ENCODE data around the gene PLAAT3. TPM values are rescaled to one million over a fixed set of nuclear protein-coding genes. Genes with fewer than 3 reads are reported as not detected.

Gene PLAAT3
- polyA plus RNA-seq, 1 donor from 2014 or later, result not detected

DNA sequence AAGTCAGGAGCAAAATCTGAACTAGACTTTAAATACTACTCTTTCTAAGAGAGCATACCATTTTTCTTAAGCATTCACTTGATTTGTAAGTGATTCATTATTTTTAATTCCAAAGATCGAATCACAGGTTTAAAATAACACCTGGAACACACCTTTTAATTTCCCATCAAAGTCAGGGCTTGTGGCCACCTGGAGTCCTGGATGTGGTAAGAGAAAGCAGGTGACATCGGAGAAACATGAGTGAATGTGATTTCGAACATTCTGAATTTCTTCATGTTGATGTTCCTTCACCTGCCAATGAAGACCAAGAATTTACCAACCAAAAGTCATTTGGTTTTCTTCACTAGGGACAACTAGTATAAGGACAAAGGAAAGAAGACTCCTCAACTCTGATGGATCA is 29.0 kb upstream of the PLAAT3 start:
- H3K9me2 ChIP-seq (ENCODE audit: insufficient read depth, low read length), result no peaks in the 10 kb centered on the region
- no peak overlapping the region for H3K27ac ChIP-seq (ENCODE audit: low read length)
- no peak overlapping the region for H3K4me3 ChIP-seq (ENCODE audit: low read length)
- H4K20me1 ChIP-seq (ENCODE audit: insufficient read depth), result no peaks in the 10 kb centered on the region
- no peaks in the 10 kb centered on the region for H3F3A ChIP-seq (ENCODE audit: insufficient read depth, low read length, poor library complexity, severe bottlenecking)
- H3K36me3 ChIP-seq (ENCODE audit: insufficient read depth, low read length), result no peaks in the 10 kb centered on the region
- H3K27me3 ChIP-seq (ENCODE audit: insufficient read depth, low read depth, low read length), result no peaks in the 10 kb centered on the region
- TF ChIP-seq TAF1 (IDR thresholded peaks at IDR 0.05; ENCODE audit: low read depth) (no peak), SMC3 (conservative IDR thresholded peaks at IDR 0.05; ENCODE audit: poor library complexity) (no peak), MXI1 (conservative IDR thresholded peaks at IDR 0.05; ENCODE audit: poor library complexity, severe bottlenecking) (no peak), EZH2 (IDR thresholded peaks at IDR 0.05; ENCODE audit: borderline replicate concordance, insufficient read depth, low read length, poor library complexity, severe bottlenecking) (no peak), RAD21 (conservative IDR thresholded peaks at IDR 0.05) (no peak), EP300 (conservative IDR thresholded peaks at IDR 0.05; ENCODE audit: poor library complexity, severe bottlenecking) (no peak), POLR2AphosphoS5 (IDR thresholded peaks at IDR 0.05) (no peak)
- TF ChIP-seq, protein P1, sequence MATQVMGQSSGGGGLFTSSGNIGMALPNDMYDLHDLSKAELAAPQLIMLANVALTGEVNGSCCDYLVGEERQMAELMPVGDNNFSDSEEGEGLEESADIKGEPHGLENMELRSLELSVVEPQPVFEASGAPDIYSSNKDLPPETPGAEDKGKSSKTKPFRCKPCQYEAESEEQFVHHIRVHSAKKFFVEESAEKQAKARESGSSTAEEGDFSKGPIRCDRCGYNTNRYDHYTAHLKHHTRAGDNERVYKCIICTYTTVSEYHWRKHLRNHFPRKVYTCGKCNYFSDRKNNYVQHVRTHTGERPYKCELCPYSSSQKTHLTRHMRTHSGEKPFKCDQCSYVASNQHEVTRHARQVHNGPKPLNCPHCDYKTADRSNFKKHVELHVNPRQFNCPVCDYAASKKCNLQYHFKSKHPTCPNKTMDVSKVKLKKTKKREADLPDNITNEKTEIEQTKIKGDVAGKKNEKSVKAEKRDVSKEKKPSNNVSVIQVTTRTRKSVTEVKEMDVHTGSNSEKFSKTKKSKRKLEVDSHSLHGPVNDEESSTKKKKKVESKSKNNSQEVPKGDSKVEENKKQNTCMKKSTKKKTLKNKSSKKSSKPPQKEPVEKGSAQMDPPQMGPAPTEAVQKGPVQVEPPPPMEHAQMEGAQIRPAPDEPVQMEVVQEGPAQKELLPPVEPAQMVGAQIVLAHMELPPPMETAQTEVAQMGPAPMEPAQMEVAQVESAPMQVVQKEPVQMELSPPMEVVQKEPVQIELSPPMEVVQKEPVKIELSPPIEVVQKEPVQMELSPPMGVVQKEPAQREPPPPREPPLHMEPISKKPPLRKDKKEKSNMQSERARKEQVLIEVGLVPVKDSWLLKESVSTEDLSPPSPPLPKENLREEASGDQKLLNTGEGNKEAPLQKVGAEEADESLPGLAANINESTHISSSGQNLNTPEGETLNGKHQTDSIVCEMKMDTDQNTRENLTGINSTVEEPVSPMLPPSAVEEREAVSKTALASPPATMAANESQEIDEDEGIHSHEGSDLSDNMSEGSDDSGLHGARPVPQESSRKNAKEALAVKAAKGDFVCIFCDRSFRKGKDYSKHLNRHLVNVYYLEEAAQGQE (IDR thresholded peaks at IDR 0.05; ENCODE audit: borderline replicate concordance), result no peak
- TF ChIP-seq, protein P2, sequence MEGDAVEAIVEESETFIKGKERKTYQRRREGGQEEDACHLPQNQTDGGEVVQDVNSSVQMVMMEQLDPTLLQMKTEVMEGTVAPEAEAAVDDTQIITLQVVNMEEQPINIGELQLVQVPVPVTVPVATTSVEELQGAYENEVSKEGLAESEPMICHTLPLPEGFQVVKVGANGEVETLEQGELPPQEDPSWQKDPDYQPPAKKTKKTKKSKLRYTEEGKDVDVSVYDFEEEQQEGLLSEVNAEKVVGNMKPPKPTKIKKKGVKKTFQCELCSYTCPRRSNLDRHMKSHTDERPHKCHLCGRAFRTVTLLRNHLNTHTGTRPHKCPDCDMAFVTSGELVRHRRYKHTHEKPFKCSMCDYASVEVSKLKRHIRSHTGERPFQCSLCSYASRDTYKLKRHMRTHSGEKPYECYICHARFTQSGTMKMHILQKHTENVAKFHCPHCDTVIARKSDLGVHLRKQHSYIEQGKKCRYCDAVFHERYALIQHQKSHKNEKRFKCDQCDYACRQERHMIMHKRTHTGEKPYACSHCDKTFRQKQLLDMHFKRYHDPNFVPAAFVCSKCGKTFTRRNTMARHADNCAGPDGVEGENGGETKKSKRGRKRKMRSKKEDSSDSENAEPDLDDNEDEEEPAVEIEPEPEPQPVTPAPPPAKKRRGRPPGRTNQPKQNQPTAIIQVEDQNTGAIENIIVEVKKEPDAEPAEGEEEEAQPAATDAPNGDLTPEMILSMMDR (IDR thresholded peaks at IDR 0.05; ENCODE audit: poor library complexity, severe bottlenecking), result no peak
- H3K79me2 ChIP-seq (replicated peaks; ENCODE audit: insufficient read depth, low read length), result no peaks in the 10 kb centered on the region
- H3K4me2 ChIP-seq (ENCODE audit: low read length), result no peak overlapping the region
- no peaks in the 10 kb centered on the region for H3K9me3 ChIP-seq (ENCODE audit: low read length)
- no peak overlapping the region for H2AFZ ChIP-seq (ENCODE audit: low read depth, low read length)
- no peak overlapping the region for H3K9ac ChIP-seq (ENCODE audit: low read length)

DNA sequence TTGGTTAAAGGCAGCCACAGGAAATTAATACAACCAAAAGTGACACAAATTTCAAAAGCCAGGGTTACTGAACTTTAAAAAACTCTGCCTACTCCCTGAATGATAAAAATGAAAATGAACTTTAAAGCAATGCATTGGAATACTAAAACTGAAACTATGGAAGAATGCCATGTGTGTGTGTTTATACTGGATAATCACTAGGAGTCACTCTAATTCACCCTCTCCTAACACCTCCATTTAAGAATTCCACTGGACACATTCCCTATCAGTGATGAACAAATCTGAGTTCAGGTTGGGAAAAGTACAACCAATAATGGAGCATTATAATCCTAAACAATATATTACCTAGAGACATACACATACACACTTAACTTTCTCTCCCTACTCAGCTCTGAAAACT is 27.5 kb upstream of the PLAAT3 start:
- no peaks in the 10 kb centered on the region for H3K9me3 ChIP-seq (ENCODE audit: low read length)
- H3K79me2 ChIP-seq (replicated peaks; ENCODE audit: insufficient read depth, low read length), result no peaks in the 10 kb centered on the region
- H3K4me2 ChIP-seq (ENCODE audit: low read length), result no peak overlapping the region
- no peaks in the 10 kb centered on the region for H4K20me1 ChIP-seq (ENCODE audit: insufficient read depth)
- TF ChIP-seq, protein P1 (IDR thresholded peaks at IDR 0.05; ENCODE audit: borderline replicate concordance), result no peak
- no peak for TF ChIP-seq RAD21 (conservative IDR thresholded peaks at IDR 0.05)
- H3K27me3 ChIP-seq (ENCODE audit: insufficient read depth, low read depth, low read length), result no peaks in the 10 kb centered on the region
- no peaks in the 10 kb centered on the region for H3K9me2 ChIP-seq (ENCODE audit: insufficient read depth, low read length)
- H2AFZ ChIP-seq (ENCODE audit: low read depth, low read length), result no peak overlapping the region
- no peak overlapping the region for H3K27ac ChIP-seq (ENCODE audit: low read length)
- no peaks in the 10 kb centered on the region for H3K36me3 ChIP-seq (ENCODE audit: insufficient read depth, low read length)
- no peaks in the 10 kb centered on the region for H3F3A ChIP-seq (ENCODE audit: insufficient read depth, low read length, poor library complexity, severe bottlenecking)
- H3K4me3 ChIP-seq (ENCODE audit: low read length), result no peak overlapping the region
- H3K9ac ChIP-seq (ENCODE audit: low read length), result no peak overlapping the region

Data from neural cell (in vitro differentiated cells).